OCI-LY3 (cell line): ENCODE results near the gene TEX19.

Source experiments
- CTCF ChIP-seq: fragments of 200-600, 300-600 bp; sonication (generic); IDR thresholded peaks from 2 replicates; pipeline ENCODE4 v1.5.1; 2014; ENCODE audit warnings: antibody characterized with exemption, low read length, low read depth
- EZH2phosphoT487 ChIP-seq: fragments of 200-600 bp; shearing (Covaris generic); IDR thresholded peaks from 2 replicates; pipeline ENCODE4 v1.6.1; 2018; ENCODE audit warnings: antibody characterized with exemption, mixed run types, low read depth

DNA sequence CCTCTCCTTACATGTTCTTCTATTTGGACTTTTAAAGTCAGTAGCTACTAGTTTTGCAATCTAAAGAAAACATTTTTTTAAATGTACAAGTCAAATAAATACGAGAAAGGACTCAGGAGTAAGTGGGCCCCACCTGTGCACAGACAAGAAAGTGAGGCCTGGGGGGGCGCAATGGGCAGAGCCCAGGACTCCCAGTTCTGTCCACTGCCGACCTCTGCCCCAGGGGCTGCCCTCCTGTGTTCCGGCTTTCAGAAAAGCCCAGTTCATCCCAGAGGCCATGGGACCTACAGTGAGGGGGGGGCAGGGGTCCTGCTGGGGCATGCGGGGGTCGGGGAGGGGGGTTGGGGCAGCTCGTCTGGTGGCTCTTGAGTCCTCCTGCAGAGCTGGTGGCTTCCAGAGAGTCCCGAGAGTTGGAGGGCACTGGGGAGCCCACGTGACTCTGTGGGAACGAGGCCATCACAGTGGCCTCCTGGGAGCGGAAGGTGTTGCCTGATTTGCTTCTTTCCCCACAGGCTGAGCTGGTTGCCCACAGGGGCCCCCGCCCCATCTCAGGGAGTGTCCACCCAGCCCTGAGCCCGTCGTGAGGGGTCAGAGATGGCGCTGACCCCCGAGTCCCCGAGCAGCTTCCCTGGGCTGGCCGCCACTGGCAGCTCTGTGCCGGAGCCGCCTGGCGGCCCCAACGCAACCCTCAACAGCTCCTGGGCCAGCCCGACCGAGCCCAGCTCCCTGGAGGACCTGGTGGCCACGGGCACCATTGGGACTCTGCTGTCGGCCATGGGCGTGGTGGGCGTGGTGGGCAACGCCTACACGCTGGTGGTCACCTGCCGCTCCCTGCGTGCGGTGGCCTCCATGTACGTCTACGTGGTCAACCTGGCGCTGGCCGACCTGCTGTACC, 14.9 kb downstream of the TEX19 start:
- TF ChIP-seq CTCF, result no peak
- TF ChIP-seq EZH2phosphoT487, result no peak
